Fibroblast of lung (primary cell): ENCODE data around the gene DLX4.

Experiments used
- EZH2 ChIP-seq: IDR thresholded peaks from 2 replicates; pipeline ENCODE4 v1.5.1; 2012; ENCODE audit warnings: low read length, control low read depth, mild to moderate bottlenecking; ENCODE audit errors: missing control alignments
- TF ChIP-seq, protein P1 (sequence below), 2 donors: IDR thresholded peaks in 1 of 2; conservative IDR thresholded peaks in 1 of 2; 1 replicate in 1 of 2; 2 replicates in 1 of 2; pipeline ENCODE4 v1.5.1; 2011 to 2012; ENCODE audit warnings: low read length in 2 of 2, control low read depth in 1 of 2, inconsistent platforms in 1 of 2, low read depth in 1 of 2, mild to moderate bottlenecking in 1 of 2

DNA sequence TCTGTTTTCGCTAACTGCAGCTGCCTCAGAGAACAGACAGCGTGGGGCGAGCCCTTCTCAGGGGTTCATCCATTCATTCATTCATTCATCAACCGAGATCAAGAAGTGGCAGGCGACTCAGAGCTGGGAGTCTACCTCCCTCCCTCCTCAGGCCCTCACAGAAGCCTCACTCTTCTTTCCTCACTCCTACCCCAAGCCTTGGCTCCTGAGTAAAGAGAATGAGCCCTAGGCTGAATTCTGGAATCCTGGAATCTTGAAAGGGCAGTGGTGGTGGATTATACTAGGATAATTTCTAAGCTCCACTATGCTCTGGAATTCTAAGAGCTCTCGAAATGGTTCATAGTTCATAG lies 28.3 kb downstream of the DLX4 start:
- TF ChIP-seq, protein P1, sequence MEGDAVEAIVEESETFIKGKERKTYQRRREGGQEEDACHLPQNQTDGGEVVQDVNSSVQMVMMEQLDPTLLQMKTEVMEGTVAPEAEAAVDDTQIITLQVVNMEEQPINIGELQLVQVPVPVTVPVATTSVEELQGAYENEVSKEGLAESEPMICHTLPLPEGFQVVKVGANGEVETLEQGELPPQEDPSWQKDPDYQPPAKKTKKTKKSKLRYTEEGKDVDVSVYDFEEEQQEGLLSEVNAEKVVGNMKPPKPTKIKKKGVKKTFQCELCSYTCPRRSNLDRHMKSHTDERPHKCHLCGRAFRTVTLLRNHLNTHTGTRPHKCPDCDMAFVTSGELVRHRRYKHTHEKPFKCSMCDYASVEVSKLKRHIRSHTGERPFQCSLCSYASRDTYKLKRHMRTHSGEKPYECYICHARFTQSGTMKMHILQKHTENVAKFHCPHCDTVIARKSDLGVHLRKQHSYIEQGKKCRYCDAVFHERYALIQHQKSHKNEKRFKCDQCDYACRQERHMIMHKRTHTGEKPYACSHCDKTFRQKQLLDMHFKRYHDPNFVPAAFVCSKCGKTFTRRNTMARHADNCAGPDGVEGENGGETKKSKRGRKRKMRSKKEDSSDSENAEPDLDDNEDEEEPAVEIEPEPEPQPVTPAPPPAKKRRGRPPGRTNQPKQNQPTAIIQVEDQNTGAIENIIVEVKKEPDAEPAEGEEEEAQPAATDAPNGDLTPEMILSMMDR (conservative IDR thresholded peaks at IDR 0.05 in 1 of 2, IDR thresholded peaks at IDR 0.05 in 1 of 2; ENCODE audit: low read depth in 1 of 2, low read length in 2 of 2) = no peak
- TF ChIP-seq EZH2 = no peak
